Fibroblast of skin of scalp (primary cell): ENCODE results near the gene CLEC11A.
"Not testable (repeated sequence)": the region's sequence is repeated elsewhere in the genome, so short reads cannot be mapped to it uniquely, and the experiment has no call there.

ENCODE experiments used
- DNase-seq: peaks from one replicate; pipeline ENCODE4 v3.0.0-alpha.2; 2013

CLEC11A gene

DNA sequence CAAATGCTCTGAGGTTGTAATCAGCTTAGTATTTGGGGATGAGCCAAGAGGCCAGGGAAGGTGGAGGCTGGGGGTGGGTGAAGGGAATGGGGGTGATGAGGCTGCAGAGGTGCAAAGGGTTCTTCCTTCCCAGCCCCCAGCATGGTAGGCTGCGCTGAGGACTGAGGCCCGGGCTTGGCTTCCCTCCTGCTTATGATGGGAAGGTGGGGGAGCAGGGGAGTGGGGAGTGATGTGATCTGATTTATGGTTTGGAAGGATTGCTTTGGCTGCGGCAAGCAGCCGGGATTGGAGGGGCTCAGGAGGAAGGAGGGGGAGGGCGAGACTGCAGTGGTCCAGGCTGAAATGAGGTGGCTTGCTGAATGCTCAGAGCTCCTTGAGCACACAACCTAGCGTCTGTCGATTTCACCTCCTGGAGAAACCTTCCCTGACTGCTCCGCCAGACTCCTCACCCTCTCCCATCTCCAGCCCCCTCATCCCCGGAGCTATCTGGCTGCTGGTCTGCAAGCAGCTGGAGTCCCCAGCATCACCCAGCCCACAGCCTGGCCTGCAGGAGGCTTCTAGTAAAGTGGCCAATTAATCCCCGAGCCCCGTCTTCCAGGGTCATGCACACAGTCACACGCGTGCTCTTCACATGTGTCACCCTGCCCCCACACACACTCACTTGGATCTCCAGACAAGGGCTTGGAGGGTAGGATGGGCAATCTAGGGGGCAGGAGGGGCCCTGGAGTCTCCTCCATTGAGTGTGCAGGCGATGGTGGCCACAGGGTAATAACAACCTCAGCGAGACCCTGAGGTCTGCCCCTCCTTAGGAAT, 757 bp upstream of the CLEC11A start:
- no peak for DNase-seq

GRCh38 chr19:50723735-50724521, 764 bp downstream of the CLEC11A start:
- no peak for DNase-seq

- peak; percentile 100 for DNase-seq
These were observed 1.5 kb downstream of the CLEC11A start for GRCh38 chr19:50724522-50725217.

GRCh38 chr19:50725218-50725910, 2.2 kb downstream of the CLEC11A start:
- no peak for DNase-seq

GRCh38 chr19:50725911-50726230, 2.7 kb downstream of the CLEC11A start:
- no peak for DNase-seq

- peak; percentile 74 for DNase-seq
These were observed 5.0 kb downstream of the CLEC11A start for GRCh38 chr19:50728084-50728737.

GRCh38 chr19:50729894-50730293, 6.7 kb downstream of the CLEC11A start:
- DNase-seq: no peak

DNA sequence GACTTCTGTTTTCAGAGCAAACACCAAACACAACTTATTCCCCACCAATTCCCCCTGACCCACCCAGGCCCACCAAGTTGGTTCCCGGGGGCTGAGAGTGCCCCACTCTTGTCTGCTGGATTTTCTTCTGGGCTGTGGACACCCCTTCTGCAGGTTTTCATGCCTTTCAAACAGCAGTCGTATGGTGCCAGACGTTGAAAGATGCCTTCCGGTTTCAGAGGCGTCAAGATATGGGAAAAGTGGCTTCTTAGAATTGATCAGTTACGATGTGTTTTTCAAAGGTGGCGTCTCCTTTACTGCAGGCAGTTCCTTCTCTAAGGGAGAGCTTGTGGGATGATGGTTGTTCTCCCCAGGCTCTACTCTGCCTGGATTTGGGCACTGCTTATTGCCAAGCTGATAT, 12.7 kb downstream of the CLEC11A start:
- no peak for DNase-seq

GRCh38 chr19:50736338-50736737, 13.2 kb downstream of the CLEC11A start:
- no peak for DNase-seq

DNA sequence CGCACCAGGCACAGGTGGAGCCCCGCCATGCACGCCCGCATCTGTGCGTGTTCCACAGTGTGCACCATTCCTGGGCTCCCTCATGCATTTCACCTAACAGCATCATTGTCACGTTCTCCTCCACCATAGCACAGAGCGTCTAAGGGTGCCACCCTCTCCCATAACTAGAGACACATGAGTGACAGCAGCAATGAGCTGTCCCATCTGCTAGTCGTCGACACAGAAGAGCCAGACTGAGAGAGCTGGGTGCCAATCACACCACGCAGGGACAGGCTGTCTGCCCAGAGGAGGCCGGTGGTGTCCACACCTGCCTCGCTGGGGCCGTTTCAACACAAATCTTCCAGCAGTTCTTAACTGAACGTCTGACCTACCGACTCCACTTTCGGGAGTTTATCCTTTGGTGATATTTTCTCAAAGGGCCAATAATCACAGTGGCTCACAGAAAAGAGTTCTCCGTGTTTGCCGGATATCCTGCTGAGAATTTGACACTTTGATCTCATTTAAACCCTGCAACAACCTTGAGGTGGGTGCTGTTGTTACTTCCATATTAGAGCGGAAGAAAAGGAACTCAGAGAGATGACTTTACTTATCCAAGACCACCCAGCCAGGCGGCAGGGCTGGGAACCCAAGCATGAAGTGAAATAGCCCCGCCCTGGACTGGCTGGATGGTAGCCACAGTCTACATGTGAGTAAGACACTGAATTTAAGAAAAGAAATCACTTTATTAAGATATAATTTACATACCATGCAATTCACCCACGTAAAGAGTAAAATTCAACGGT, 16.2 kb downstream of the CLEC11A start:
- DNase-seq: no peak

DNA sequence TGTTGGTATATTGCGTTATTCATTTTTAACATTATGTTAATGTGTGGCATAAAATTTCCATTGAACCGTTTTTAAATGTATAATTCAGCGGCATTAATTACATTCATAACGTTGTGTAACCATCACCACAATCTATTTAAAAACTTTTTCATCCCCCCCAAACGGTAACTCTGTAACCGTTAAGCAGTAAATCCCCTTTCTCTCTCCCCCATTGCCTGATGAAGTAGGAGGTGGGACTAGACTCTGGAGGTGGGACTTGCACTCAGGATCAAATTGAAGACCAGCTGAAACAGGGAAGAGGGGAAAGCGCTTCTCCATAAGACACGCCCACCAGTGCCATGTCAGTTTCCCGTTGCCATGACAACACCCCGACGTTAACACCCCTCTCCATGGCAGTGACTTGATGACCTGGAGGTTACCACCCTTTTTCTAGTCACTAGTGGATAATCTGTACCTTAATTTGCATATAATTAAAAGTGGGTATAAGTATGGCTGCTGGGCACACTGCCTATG, 16.8 kb downstream of the CLEC11A start:
- no peak for DNase-seq

- no peak for DNase-seq
These were observed 18.2 kb downstream of the CLEC11A start for GRCh38 chr19:50741179-50741933.

DNA sequence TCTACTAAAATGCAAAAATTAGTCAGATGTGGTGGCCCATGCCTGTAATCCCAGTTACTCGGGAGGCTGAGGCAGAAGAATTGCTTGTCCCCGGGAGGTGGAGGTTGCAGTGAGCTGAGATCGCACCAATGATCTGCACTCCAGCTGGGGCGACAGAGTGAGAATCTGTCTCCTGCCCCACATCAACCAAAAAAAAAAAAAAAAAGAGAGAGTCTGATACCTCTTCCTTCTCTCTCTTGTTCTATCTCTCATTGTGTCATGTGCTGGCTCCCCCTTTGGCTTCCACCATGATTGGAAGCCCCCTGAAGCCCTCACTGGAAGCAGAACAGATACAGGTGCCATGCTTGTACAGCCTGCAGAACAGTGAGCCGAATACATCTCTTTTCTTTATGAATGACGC, 20.4 kb downstream of the CLEC11A start:
- no peak for DNase-seq

DNA sequence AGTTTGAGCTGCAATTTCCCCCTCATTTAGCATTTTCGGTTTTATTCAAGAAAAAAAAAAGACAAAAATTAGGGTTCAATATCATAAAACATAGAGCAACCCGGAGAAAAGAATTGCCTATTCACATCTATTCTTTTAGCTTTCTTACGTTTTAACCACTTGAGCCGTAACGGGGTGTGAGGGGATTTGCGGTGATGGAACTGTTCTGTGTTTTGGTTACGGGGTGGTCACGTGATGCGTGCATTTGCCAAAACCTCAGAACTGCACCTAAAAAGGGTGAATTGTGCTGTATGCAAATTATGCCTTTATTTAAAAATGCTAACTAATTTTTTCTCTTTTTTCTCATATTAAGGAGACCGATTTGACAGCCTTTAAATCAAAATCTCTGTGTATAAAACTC, 22.1 kb downstream of the CLEC11A start:
- no peak for DNase-seq

DNA sequence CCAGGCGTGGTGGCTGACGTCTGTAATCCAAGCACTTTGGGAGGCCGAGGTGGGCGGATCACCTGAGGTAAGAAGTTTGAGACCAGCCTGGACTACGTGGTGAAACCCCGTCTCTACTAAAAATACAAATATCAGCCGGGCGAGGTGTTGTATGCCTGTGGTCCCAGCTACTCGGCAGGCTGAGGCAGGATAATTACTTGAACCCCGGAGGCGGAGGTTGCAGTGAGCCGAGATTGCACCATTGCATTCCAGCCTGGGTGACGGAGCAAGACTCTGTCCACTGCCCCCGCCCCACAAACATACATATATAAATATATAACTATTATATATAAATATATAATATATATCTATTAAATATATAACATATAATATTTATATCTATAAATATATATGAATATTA, 24.0 kb downstream of the CLEC11A start:
- DNase-seq: not testable (repeated sequence)

DNA sequence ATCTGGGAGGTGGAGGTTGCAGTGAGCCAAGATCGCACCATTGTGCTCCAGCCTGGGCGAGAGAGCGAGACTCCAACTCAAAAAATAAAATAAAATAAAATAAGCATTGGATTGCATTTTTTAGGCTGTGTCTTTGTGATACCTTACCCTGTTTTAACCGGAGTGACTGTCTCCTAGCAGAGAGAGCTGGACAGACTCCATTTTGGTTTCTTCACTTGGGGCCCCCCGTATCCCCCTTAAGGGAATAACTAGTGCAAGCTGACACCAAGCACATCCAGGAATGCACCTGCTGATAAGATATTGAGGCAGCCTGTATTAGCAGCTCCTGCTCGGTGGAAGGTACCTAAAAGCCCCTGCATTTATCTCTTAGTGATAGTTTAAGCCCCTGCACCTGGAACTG, 26.3 kb downstream of the CLEC11A start:
- no peak for DNase-seq

- DNase-seq: no peak
These were observed 26.8 kb downstream of the CLEC11A start for GRCh38 chr19:50750010-50750409.

- DNase-seq: no peak
These were observed 30.7 kb downstream of the CLEC11A start for GRCh38 chr19:50753879-50754278.

DNA sequence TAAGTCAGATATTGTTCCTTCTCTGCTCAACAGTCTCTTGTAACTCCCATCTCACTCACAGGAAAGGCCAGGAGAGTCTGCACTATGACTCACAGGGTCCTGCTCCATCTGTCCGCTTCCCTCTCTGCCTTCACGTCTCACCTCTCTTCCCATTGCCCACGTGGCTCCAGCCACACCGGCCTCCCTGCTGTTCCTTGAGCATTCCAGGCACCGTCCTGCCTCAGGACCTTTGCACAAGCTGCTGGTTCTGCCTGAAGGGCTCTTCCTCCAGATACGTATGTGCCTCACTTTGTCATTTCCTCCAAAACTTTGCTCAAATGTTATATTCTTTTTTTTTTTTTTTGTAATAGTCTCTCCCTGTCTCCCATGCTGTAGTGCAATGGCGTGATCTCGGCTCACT, 33.1 kb downstream of the CLEC11A start:
- not testable (repeated sequence) for DNase-seq

DNA sequence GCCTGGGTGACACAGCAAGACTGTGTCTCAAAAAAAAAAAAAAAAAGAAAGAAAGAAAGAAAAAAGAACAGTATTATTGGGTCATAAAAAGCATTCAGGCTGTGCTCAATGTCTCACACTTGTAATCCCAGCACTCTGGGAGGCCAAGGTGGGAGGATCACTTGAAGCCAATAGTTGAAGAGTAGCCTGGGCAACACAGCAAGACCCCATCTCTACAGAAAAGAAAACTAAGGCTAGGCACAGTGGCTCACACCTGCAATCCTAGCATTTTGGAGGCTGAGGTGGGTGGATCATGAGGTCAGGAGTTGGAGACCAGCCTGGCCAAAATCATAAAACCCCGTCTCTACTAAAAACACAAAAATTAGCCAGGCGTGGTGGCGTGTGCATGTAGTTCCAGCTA, 34.5 kb downstream of the CLEC11A start:
- DNase-seq: not testable (repeated sequence)
